Activated CD4-positive, alpha-beta T cell treated with anti-CD3 and anti-CD28 coated beads, Interleukin-2, amount 50 U/mL, for 1 hour (primary cell): ENCODE data around the gene UBXN2A.

Source experiments
- DNase-seq: peaks from one replicate; pipeline ENCODE4 v3.0.0-alpha.2; 2020

Gene UBXN2A

DNA sequence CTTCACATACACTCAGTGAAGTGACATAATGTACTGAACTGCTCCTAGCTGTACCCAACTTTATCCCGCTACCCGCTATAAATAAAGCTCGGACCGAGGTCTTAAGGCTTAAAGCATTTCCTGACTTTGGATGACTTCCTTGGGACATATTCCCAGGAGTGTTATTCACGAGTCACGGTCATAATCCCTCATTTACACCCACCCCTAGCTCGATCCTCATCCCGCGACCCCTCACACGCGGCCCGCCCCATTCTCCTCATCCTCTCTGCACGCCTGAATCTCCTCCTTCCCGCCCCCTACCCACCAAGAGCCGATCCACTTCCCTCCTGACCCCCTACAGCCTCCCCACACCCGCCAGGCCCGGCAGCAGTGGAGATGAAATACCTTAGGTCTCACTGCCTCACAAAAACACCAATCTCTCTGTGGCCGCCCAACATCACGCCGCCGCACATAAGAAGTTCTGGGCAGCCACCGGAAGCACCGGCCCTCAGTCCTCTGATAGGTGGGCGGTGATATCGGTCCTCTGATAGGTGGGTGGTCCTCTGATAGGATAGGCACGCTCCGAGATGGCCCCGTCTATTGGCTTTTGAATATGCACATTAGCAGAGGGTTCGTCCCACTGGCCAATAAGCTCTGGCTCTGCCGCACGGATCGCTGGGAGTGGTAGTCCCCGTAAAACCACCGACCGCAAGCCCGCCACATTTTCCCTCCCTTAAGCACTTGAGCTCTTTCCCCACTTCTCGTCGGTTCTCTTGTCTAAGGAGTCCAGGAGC, 106.9 kb downstream of the UBXN2A start, which contains the start of gene WDCP:
Gene WDCP, minus strand, starts transcription at position 462 of the 773 bp plus-strand sequence. CDS start 7,897 bp downstream, outside the sequence.
- DNase-seq: peak; percentile 88

DNA sequence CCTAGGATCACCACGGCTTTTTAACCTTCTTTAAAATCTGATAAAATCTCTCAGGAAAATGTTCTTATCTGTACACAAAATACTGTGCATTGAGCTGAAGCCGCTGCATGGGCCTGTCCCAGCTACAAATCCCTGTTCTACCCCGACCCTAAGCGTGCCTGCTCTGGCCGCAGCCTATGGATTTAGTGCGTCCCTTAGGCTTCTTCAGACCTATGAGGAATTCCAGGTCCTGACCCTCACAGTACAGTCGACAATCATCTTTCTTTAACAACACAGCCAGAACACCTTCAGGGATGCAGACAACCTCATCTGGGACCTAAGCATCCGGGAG, 107.4 kb downstream of the UBXN2A start:
- DNase-seq: no peak

DNA sequence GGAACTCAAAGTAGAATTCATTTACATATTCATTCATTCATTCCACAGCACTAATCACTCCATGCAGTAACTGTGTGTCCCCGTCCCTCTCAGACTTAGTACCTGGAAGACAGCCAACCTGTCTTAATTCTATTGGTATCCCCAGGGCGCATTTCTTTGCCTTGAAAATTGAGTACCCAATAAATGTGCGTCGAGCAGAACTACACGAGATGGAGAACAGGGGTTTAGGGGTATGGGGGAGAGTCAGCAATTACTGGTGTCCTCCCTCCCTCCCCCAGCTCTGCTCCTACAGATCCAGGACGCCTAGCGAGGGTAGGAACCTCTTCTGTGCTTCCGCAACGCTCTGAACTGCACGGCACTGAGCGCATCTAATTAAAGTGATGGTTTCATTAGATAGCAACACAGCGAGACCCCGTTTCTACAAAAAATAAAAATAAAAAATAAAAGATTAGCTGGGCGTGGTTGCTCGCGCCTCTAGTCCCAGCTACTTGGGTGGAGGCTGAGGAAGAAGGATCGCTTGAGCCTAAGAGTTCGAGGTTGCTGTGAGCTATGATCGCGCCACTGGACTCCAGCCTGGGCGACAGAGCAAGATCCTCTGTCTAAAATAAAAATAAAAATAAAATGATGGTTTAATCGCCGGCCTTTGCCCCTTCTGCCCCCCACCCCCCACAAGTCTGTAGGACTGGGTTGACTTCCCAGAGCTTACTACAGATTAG, 108.7 kb downstream of the UBXN2A start:
- DNase-seq: no peak

DNA sequence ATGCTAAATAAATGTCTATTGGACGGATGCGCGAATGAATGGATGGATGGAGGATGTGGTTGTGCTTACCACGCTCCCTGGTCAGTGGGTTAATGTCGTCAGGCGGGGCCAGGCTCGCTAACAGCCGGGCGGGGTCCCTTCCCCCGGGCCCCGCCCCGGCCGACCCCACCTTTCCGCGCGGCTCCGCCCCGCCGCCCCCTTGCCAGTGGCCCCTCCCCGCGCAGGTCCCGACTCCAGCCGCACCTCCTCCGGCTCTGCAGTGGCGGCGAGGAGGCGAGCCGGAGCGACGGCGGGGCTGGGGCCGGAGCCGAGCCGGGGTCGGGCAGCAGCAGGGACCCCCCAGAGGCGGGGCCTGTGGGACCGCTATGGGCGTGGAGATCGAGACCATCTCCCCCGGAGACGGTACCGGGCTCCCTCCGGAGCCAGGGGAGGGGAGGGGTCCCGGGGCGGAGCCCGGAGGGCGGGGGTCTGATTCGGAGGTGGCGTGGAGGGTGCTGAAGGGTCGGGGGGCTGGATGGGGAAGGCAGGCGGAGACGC, 109.3 kb downstream of the UBXN2A start, which contains the start of gene FKBP1B:
Gene FKBP1B, plus strand, starts transcription at position 257 of the 537 bp plus-strand sequence. Its CDS starts 109 bp downstream, at position 366.
- peak; percentile 30 for DNase-seq

DNA sequence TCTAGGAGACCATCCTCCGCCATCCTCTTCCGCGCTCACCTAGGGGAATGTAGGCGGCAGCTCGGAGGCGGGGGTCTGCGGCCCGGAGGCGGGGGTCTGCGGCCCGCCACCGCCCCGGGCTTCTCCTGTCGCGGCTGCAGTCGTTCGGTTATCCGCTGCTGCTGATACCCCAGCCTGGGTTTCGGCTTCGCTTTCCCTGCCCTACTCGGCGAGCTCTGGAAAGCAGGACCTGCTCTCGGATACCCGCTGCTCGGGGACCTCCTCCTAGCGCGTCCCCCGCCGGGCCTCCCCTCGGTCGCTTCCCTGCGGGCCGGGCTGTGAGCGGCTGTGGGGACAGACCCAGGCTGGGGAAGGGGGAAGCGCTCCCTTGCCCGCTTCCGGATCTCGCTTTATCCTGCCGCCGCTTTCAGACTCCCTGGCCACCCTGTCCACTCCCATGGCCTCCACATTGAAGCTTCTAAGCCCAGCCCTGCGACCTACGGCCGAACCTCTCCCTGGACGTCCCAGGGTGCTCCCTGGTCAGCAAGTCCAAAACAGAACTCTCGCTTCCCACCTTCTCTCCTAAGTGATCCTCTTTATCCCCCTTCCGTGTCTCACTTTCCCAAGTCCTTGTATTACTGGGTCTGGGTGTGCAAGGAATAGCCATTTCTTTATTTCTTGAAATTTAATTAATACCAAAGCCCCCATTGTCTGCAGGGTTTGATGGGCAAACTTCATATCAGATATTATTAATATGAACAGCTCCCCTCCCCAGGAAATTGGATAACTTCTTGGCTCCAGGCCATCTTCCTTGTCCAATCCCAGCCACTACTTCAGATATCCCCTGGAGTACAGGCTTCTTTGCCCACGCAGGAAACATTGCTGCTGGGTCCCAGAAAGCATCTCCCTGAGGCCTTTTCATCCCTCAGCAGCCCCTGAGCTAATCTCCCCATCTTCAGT, 110.0 kb downstream of the UBXN2A start:
- no peak for DNase-seq

DNA sequence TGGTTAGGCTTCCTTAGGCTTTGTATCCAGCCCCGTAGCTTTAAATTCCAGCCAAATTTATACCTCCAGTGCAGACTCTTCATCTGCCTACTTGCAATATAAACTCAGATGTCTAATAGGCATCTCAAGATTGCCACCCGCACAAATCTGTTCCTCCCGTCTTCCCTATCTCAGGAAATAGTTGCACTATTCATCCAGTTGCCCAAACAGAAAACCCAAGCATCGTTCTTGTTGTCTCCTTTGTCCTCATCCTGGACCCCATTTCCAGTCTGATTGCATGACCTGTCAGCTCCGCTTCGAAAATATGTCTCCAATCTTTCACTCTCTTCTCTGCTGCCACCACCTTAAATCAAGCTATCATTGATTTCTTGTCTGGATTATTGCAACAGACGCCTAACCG, 111.6 kb downstream of the UBXN2A start:
- DNase-seq: no peak

DNA sequence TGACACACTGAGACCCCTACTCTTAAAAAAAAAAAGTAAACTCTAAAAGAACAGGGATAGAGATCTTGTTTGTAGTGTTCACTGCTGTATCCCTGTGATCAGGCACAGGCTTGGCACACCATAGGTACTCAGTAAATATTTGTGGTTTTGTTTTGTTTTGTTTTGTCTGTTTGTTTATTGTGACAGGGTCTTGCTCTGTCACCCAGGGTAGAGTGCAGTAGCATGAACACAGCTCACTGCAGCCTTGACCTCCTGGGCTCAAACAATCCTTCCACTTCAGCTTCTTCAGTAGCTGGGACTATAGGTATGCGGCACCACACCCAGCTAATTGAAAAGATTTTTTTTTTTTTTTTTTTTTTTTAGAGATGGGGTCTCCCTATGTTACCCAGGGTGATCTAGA, 112.7 kb downstream of the UBXN2A start:
- no peak for DNase-seq
